Measurements from ENCODE around the gene TSBP1. TPM values are rescaled to one million over a fixed set of nuclear protein-coding genes. Genes with fewer than 3 reads are reported as not detected.
"Not testable (repeated sequence)": the region's sequence is repeated elsewhere in the genome, so short reads cannot be mapped to it uniquely, and the experiment has no call there.

The TSBP1 gene
- total RNA-seq, 1 donor from 2014 or later, result not detected

DNA sequence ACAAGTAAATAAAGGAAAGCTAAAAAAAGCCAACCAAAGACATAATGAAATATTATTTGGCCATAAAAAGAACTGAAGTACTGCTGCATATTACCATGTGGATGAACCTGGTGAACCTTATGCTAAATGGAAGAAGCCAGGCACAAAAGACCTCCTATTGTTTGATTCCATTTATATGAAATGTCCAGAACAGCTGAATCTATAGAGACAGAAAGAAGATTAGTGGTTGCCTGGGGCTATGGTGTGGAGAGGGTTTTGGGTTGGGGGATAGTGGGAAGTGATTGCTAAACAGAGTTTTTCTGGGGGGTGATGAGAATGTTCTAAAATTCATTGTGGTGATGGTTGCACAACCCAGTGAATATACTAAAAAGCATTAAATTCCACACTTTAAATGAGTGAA lies 53.2 kb downstream of the TSBP1 start:
- no peaks in the 10 kb centered on the region for H3K9me3 ChIP-seq
- no peaks in the 10 kb centered on the region for H3K36me3 ChIP-seq
- H3K27me3 ChIP-seq, result no peaks in the 10 kb centered on the region
- H3K27ac ChIP-seq, result no peak overlapping the region
- H3K4me1 ChIP-seq, result no peaks in the 10 kb centered on the region
- no peak overlapping the region for H3K4me3 ChIP-seq
- intact Hi-C loops (cut with DNase I), result no loop called here
- TF ChIP-seq, protein P1, sequence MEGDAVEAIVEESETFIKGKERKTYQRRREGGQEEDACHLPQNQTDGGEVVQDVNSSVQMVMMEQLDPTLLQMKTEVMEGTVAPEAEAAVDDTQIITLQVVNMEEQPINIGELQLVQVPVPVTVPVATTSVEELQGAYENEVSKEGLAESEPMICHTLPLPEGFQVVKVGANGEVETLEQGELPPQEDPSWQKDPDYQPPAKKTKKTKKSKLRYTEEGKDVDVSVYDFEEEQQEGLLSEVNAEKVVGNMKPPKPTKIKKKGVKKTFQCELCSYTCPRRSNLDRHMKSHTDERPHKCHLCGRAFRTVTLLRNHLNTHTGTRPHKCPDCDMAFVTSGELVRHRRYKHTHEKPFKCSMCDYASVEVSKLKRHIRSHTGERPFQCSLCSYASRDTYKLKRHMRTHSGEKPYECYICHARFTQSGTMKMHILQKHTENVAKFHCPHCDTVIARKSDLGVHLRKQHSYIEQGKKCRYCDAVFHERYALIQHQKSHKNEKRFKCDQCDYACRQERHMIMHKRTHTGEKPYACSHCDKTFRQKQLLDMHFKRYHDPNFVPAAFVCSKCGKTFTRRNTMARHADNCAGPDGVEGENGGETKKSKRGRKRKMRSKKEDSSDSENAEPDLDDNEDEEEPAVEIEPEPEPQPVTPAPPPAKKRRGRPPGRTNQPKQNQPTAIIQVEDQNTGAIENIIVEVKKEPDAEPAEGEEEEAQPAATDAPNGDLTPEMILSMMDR (IDR thresholded peaks at IDR 0.05), result no peak
- DNase-seq (ENCODE audit: low spot score in 2 of 2), result no peak

DNA sequence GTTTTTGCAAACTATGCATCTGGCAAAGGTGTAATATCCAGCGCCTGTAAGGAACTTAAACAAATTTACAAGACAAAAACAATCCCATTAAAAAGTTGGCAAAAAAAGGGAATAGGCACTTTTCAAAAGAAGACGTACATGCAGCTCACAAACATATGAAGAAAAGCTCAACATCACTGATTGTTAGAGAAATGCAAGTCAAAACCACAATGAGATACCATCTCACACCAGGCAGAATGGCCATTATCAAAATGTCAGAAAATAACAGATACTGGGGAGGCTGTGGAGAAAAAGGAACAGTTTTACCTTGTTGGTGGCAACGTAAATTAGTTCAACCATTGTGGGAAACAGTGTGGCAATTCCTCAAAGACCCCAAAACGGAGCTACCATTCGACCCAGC lies 54.2 kb downstream of the TSBP1 start:
- Histone ChIP-seq H3K36me3 (no peaks in the 10 kb centered on the region), H3K27ac (no peak overlapping the region), H3K4me3 (no peak overlapping the region), H3K9me3 (no peaks in the 10 kb centered on the region), H3K4me1 (no peaks in the 10 kb centered on the region), H3K27me3 (no peaks in the 10 kb centered on the region)
- no peak for DNase-seq (ENCODE audit: low spot score in 2 of 2)
- TF ChIP-seq, protein P1 (IDR thresholded peaks at IDR 0.05), result no peak
- intact Hi-C loops (cut with DNase I), result no loop called here

DNA sequence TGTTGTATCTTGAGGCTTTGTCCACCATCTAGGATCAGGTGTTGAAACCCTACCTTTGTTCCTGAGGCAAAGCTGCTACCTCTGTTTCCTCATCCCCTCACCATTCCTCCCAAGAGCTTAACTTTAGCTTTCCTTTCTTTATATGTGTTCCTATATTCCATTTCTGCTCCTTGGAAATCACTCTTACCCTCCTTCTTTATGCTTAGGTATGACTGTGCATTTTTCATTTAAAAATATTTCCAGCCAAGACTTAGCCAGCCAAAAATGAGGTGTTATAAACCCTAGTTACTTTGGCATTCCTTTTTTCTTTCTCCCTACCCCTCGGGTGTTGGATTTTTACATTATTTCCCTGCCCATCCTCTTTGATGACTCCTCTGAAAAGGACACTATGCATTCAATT lies 57.7 kb downstream of the TSBP1 start:
- no peaks in the 10 kb centered on the region for H3K4me1 ChIP-seq
- no peak overlapping the region for H3K27ac ChIP-seq
- H3K9me3 ChIP-seq, result no peaks in the 10 kb centered on the region
- no peaks in the 10 kb centered on the region for H3K27me3 ChIP-seq
- H3K4me3 ChIP-seq, result no peak overlapping the region
- intact Hi-C loops (cut with DNase I), result no loop called here
- H3K36me3 ChIP-seq, result no peaks in the 10 kb centered on the region
- TF ChIP-seq, protein P1 (IDR thresholded peaks at IDR 0.05), result no peak
- DNase-seq (ENCODE audit: low spot score in 2 of 2), result no peak

GRCh38 chr6:32298632-32299336 lies 72.9 kb downstream of the TSBP1 start:
- Histone ChIP-seq H3K27ac (no peak overlapping the region), H3K4me1 (no peaks in the 10 kb centered on the region), H3K4me3 (no peak overlapping the region), H3K27me3 (no peaks in the 10 kb centered on the region), H3K9me3 (no peaks in the 10 kb centered on the region), H3K36me3 (no peaks in the 10 kb centered on the region)
- TF ChIP-seq, protein P1 (IDR thresholded peaks at IDR 0.05), result no peak
- no peak for DNase-seq (ENCODE audit: low spot score in 2 of 2)
- intact Hi-C loops (cut with DNase I), result no loop called here

DNA sequence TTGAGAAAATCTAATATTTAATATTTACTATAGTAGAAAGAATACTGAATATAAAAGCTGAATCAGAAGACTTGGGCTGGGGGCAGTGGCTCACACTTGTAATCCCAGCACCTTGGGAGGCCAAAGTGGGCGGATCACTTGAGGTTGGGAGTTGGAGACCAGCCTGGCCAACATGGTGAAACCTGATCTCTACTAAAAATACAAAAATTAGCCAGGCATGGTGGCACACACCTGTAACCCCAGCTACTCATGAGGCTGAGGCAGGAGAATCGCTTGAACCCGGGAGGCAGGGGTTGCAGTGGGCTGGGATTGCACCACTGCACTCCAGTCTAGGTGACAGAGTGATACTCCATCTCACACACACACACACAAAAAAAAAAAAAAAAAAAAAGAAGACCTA lies 76.7 kb downstream of the TSBP1 start:
- H3K4me1 ChIP-seq; DNase-seq (ENCODE audit: low spot score in 2 of 2); H3K27me3 ChIP-seq; H3K9me3 ChIP-seq; H3K4me3 ChIP-seq; intact Hi-C loops (cut with DNase I); H3K27ac ChIP-seq; H3K36me3 ChIP-seq: not testable (repeated sequence)

GRCh38 chr6:32294566-32294965 lies 77.1 kb downstream of the TSBP1 start:
- TF ChIP-seq, protein P1 (IDR thresholded peaks at IDR 0.05), result no peak
- Histone ChIP-seq H3K27ac (no peak overlapping the region), H3K36me3 (no peaks in the 10 kb centered on the region), H3K4me1 (no peaks in the 10 kb centered on the region), H3K9me3 (no peaks in the 10 kb centered on the region), H3K4me3 (no peak overlapping the region), H3K27me3 (no peaks in the 10 kb centered on the region)
- no peak for DNase-seq (ENCODE audit: low spot score in 2 of 2)
- intact Hi-C loops (cut with DNase I), result no loop called here

Measured in ascending aorta (tissue), 2 donors.